ENCODE measurements around the gene CAPN13.
A peak's percentile ranks its signal among the peaks of the same experiment; 100 is the strongest.

The CAPN13 gene

GRCh38 chr2:30716123-30716900, 90.9 kb downstream of the CAPN13 start:
- no peak for DNase-seq (ENCODE audit: low read depth)
- TF ChIP-seq CTCF (IDR thresholded peaks at IDR 0.05; ENCODE audit: low read depth, low read length, missing control alignments), result no peak
- no peak overlapping the region for H3K4me3 ChIP-seq (ENCODE audit: low read depth, low read length)
- in situ Hi-C loops (cut with HindIII; ENCODE audit: low sequenced_read_pairs), result no loop called here

- no peak for DNase-seq (ENCODE audit: low read depth)
- no peak overlapping the region for H3K4me3 ChIP-seq (ENCODE audit: low read depth, low read length)
- in situ Hi-C loops (cut with HindIII; ENCODE audit: low sequenced_read_pairs), result no loop called here
- TF ChIP-seq CTCF (IDR thresholded peaks at IDR 0.05; ENCODE audit: low read depth, low read length, missing control alignments), result no peak
Measured at GRCh38 chr2:30714811-30715709, 92.2 kb downstream of the CAPN13 start.

DNA sequence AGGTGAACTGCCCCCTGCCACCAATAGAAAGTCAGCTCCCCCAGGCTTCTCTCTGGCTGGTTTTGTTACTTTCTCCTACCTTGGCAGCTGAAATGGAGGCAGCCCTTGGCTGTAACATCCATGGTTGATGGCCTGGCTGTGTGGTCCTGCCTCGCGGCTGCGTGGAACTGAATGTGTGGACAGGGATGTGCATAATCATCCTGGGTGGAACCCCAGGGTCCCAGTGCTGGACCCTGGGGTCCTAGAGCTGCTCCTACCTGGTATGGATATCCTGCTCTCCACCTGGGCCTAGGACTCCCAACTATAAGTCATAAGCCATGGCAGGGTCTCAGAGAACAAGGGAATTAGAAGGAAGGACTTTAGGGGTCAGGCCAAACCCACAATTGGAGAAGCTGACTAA, 93.5 kb downstream of the CAPN13 start:
- no peak for DNase-seq (ENCODE audit: low read depth)
- TF ChIP-seq CTCF (IDR thresholded peaks at IDR 0.05; ENCODE audit: low read depth, low read length, missing control alignments), result no peak
- in situ Hi-C loops (cut with HindIII; ENCODE audit: low sequenced_read_pairs), result no loop called here
- no peak overlapping the region for H3K4me3 ChIP-seq (ENCODE audit: low read depth, low read length)

DNA sequence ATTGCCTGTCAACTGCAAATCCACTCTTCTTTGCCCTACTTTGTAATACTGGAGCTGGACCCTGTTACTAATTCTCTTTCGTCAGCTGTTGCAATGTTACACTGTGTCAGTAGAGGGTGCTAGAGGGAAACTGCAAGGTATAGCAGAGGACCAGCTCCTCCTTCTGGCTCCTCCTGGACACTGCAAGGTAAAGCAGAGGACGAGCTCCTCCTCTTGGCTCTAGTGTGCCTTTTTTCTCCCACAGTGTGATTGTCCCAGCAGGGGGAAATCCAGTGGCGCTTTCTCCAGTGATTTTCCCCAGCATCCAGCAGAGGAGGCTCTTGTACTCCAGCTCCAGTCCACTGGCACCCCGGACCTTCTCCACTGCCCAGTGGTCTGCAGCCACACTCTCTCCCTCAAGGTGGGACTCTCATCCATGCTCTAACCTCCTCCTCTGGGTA, 95.6 kb downstream of the CAPN13 start:
- TF ChIP-seq CTCF (IDR thresholded peaks at IDR 0.05; ENCODE audit: low read depth, low read length, missing control alignments), result peak; percentile 100
- in situ Hi-C loops (cut with HindIII; ENCODE audit: low sequenced_read_pairs), result no loop called here
- no peak overlapping the region for H3K4me3 ChIP-seq (ENCODE audit: low read depth, low read length)
- DNase-seq (ENCODE audit: low read depth), result peak; percentile 81

- H3K4me3 ChIP-seq (ENCODE audit: low read depth, low read length), result no peak overlapping the region
- in situ Hi-C loops (cut with HindIII; ENCODE audit: low sequenced_read_pairs), result no loop called here
- no peak for TF ChIP-seq CTCF (IDR thresholded peaks at IDR 0.05; ENCODE audit: low read depth, low read length, missing control alignments)
- DNase-seq (ENCODE audit: low read depth), result no peak
Measured at GRCh38 chr2:30710461-30710860, 96.8 kb downstream of the CAPN13 start.

GRCh38 chr2:30710016-30710415, 97.2 kb downstream of the CAPN13 start:
- TF ChIP-seq CTCF (IDR thresholded peaks at IDR 0.05; ENCODE audit: low read depth, low read length, missing control alignments), result no peak
- in situ Hi-C loops (cut with HindIII; ENCODE audit: low sequenced_read_pairs), result no loop called here
- no peak for DNase-seq (ENCODE audit: low read depth)
- H3K4me3 ChIP-seq (ENCODE audit: low read depth, low read length), result no peak overlapping the region

Measured in astrocyte of the cerebellum (primary cell).